GM12891 (cell line): Measurements from ENCODE around the gene IKZF1.

Source experiments
- POLR2A ChIP-seq: IDR thresholded peaks from 2 replicates; pipeline ENCODE4 v1.6.1; 2011; ENCODE audit warnings: low read depth, low read length, control low read depth
- POLR2AphosphoS5 ChIP-seq: IDR thresholded peaks from 2 replicates; pipeline ENCODE4 v1.6.1; 2011; ENCODE audit warnings: low read depth, low read length, control low read depth

DNA sequence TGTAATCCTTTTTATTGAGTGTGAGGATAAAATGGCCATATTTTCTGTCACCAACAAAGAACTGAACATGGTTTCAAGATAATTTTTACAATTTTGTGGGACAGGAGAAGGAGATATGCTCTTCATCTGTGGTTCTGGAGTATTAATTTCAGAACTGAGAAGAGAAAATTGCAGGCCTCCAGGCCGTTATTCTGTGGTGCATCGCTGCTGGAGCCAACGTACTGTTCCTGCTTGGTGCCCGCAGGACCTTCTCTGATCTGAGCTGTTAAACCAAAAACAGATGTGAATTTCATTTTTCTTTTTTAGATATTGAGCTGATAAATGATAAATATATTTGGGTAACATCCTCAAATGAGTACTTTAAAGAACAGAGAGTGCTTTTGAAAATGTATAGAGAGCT is 63.9 kb downstream of the IKZF1 start:
- TF ChIP-seq POLR2A (no peak), POLR2AphosphoS5 (no peak)
